ENCODE results near the gene USP15.

- no peak for TF ChIP-seq POLR2A (IDR thresholded peaks at IDR 0.05)
- TF ChIP-seq, protein P1, sequence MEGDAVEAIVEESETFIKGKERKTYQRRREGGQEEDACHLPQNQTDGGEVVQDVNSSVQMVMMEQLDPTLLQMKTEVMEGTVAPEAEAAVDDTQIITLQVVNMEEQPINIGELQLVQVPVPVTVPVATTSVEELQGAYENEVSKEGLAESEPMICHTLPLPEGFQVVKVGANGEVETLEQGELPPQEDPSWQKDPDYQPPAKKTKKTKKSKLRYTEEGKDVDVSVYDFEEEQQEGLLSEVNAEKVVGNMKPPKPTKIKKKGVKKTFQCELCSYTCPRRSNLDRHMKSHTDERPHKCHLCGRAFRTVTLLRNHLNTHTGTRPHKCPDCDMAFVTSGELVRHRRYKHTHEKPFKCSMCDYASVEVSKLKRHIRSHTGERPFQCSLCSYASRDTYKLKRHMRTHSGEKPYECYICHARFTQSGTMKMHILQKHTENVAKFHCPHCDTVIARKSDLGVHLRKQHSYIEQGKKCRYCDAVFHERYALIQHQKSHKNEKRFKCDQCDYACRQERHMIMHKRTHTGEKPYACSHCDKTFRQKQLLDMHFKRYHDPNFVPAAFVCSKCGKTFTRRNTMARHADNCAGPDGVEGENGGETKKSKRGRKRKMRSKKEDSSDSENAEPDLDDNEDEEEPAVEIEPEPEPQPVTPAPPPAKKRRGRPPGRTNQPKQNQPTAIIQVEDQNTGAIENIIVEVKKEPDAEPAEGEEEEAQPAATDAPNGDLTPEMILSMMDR (IDR thresholded peaks at IDR 0.05), result no peak
Observed at GRCh38 chr12:62284749-62285148, 24.5 kb downstream of the USP15 start.

Measured in lower leg skin (tissue), 3 donors.